Body of pancreas (tissue), 4 donors: ENCODE results near the gene GFAP.

Experiments
- CTCF ChIP-seq, 7 experiments: fragments of 450-650 bp in 4 of 7; fragments of 200-600 bp in 3 of 7; sonication (generic) in 3 of 7; IDR thresholded peaks; one replicate each; pipeline ENCODE4 v1.5.1; 2016 to 2019; ENCODE audit warnings: antibody characterized with exemption in 7 of 7
- POLR2A ChIP-seq, 3 donors: fragments of 450-650 bp; IDR thresholded peaks; one replicate each; pipeline ENCODE4 v1.6.1; 2016; ENCODE audit warnings: antibody characterized with exemption in 3 of 3, mild to moderate bottlenecking in 2 of 3

DNA sequence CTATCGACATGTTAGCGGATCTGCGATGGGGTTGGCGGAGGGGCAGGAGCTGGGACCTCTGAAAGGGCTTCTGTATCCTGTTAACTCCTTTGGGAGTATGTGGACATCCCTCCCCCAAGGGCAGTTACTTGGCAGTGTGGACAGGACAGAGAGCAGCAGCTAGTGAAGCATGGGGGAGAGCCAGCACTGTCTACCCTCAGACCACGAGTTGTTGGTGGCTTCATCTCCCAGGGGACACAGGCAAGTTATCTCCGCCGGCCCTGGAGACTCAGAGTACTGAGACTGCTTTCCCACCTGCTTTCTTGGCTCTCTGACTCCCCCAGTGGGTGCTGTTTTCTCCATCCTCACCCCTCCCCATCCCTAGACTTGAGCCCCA lies 5.3 kb upstream of the GFAP start:
- TF ChIP-seq CTCF (IDR thresholded peaks at IDR 0.05) (no peak), POLR2A (IDR thresholded peaks at IDR 0.05) (no peak)
